22Rv1 (cell line): Measurements from ENCODE around the gene BNC2.

Experiments
- H3K27ac ChIP-seq: fragments of 450-650 bp; 2 replicates; pipeline ENCODE4 v1.5.1; 2017
- CTCF ChIP-seq: fragments of 450-650 bp; IDR thresholded peaks from 2 replicates; pipeline ENCODE4 v1.5.1; 2017; ENCODE audit warnings: mild to moderate bottlenecking
- ZFX ChIP-seq: fragments of 450-650 bp; IDR thresholded peaks from 2 replicates; pipeline ENCODE4 v1.6.1; 2017; ENCODE audit warnings: antibody characterized with exemption, borderline replicate concordance

The BNC2 gene

GRCh38 chr9:16427873-16428427 is 442.5 kb downstream of the BNC2 start:
- no peak for TF ChIP-seq CTCF
- TF ChIP-seq ZFX = no peak
- no peak overlapping the region for H3K27ac ChIP-seq

GRCh38 chr9:16426716-16427115 is 443.8 kb downstream of the BNC2 start:
- TF ChIP-seq CTCF (no peak), ZFX (no peak)
- H3K27ac ChIP-seq = no peak overlapping the region

GRCh38 chr9:16425562-16426231 is 444.8 kb downstream of the BNC2 start:
- H3K27ac ChIP-seq = no peak overlapping the region
- no peak for TF ChIP-seq ZFX
- no peak for TF ChIP-seq CTCF

GRCh38 chr9:16422114-16422513 is 448.4 kb downstream of the BNC2 start:
- H3K27ac ChIP-seq = no peak overlapping the region
- TF ChIP-seq CTCF (no peak), ZFX (no peak)

GRCh38 chr9:16421532-16421931 is 448.9 kb downstream of the BNC2 start:
- no peak for TF ChIP-seq ZFX
- TF ChIP-seq CTCF = no peak
- no peak overlapping the region for H3K27ac ChIP-seq

- TF ChIP-seq ZFX (no peak), CTCF (no peak)
Measured at GRCh38 chr9:16419124-16419523, 451.3 kb downstream of the BNC2 start.

GRCh38 chr9:16418721-16419120 is 451.7 kb downstream of the BNC2 start:
- H3K27ac ChIP-seq = no peak overlapping the region
- no peak for TF ChIP-seq ZFX
- no peak for TF ChIP-seq CTCF

More at GRCh38 chr9:16419124-16419523, 451.3 kb downstream of the BNC2 start:
- H3K27ac ChIP-seq = no peak overlapping the region
